Tibial artery (tissue), 4 donors: ENCODE measurements around the gene RPL18.

Experiments
- DNase-seq, 2 donors: peaks; one replicate each; pipeline ENCODE4 v3.0.0-alpha.2; 2019
- H3K27ac ChIP-seq, 2 donors: fragments of 200-600 bp; sonication (generic) in 1 of 2; 1 replicate in 1 of 2; 2 replicates in 1 of 2; pipeline ENCODE4 v1.5.1; 2018 to 2019; ENCODE audit warnings: mild to moderate bottlenecking in 1 of 2
- H3K27me3 ChIP-seq, 2 donors: fragments of 200-600 bp; sonication (generic) in 1 of 2; one replicate each; pipeline versions ENCODE4 v1.5.1 to v1.6.0; 2016 to 2019
- H3K36me3 ChIP-seq, 3 donors: fragments of 200-600 bp; sonication (generic) in 2 of 3; one replicate each; pipeline ENCODE4 v1.5.1; 2016 to 2019; ENCODE audit warnings: mild to moderate bottlenecking in 2 of 3
- H3K4me1 ChIP-seq, 4 donors: fragments of 200-600 bp; sonication (generic) in 2 of 4; 1 replicate in 3 of 4; 2 replicates in 1 of 4; pipeline ENCODE4 v1.5.1; 2016 to 2019
- H3K4me3 ChIP-seq, 2 donors: fragments of 200-600 bp; sonication (generic) in 1 of 2; 1 replicate in 1 of 2; 2 replicates in 1 of 2; pipeline ENCODE4 v1.5.1; 2018 to 2019; ENCODE audit warnings: mild to moderate bottlenecking in 2 of 2
- H3K9me3 ChIP-seq, 3 donors: fragments of 200-600 bp; sonication (generic) in 1 of 3; one replicate each; pipeline ENCODE4 v1.5.1; 2016 to 2019
- intact Hi-C: fragments of 100-400 bp; cut with DNase I; formaldehyde crosslinking; loops from one replicate; pipeline ENCODE4 v1.15.0; 2023; ENCODE audit warnings: low total_unique reads
- TF ChIP-seq, protein P1 (sequence below), 2 experiments: fragments of 200-600 bp in 1 of 2; fragments of 450-650 bp in 1 of 2; IDR thresholded peaks; one replicate each; pipeline ENCODE4 v1.5.1; 2017 to 2019; ENCODE audit warnings: antibody characterized with exemption in 2 of 2, mild to moderate bottlenecking in 1 of 2, moderate library complexity in 1 of 2

The RPL18 gene

DNA sequence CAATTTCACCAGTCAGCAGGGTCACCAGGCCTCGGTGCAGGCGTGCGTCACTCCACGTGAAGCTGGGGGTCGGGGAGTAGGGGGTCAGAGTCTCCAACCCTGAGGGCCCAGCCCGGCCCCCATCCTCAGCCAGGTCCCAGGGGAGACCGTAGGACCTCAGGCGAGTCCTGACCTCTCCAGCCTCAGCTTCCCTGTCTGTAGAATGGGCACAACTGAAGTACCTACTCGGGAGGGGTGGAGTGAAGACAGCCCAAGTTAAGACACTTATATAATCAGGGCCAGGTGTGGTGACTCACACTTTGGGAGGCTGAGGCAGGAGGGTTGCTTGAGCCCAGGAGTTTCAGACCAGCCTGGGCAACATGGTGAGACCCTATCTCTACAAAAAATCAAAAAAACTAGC, 15.1 kb downstream of the RPL18 start:
- H3K27ac ChIP-seq, result no peak overlapping the region
- no peak overlapping the region for H3K4me3 ChIP-seq
- TF ChIP-seq, protein P1, sequence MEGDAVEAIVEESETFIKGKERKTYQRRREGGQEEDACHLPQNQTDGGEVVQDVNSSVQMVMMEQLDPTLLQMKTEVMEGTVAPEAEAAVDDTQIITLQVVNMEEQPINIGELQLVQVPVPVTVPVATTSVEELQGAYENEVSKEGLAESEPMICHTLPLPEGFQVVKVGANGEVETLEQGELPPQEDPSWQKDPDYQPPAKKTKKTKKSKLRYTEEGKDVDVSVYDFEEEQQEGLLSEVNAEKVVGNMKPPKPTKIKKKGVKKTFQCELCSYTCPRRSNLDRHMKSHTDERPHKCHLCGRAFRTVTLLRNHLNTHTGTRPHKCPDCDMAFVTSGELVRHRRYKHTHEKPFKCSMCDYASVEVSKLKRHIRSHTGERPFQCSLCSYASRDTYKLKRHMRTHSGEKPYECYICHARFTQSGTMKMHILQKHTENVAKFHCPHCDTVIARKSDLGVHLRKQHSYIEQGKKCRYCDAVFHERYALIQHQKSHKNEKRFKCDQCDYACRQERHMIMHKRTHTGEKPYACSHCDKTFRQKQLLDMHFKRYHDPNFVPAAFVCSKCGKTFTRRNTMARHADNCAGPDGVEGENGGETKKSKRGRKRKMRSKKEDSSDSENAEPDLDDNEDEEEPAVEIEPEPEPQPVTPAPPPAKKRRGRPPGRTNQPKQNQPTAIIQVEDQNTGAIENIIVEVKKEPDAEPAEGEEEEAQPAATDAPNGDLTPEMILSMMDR (IDR thresholded peaks at IDR 0.05), result no peak
- H3K36me3 ChIP-seq, result no peaks in the 10 kb centered on the region
- H3K27me3 ChIP-seq, result peaks cover 0 to 25% of the 10 kb centered on the region in 2 donors
- intact Hi-C loops, result no loop called here
- no peak for DNase-seq
- H3K4me1 ChIP-seq, result no peaks in the 10 kb centered on the region
- no peaks in the 10 kb centered on the region for H3K9me3 ChIP-seq

DNA sequence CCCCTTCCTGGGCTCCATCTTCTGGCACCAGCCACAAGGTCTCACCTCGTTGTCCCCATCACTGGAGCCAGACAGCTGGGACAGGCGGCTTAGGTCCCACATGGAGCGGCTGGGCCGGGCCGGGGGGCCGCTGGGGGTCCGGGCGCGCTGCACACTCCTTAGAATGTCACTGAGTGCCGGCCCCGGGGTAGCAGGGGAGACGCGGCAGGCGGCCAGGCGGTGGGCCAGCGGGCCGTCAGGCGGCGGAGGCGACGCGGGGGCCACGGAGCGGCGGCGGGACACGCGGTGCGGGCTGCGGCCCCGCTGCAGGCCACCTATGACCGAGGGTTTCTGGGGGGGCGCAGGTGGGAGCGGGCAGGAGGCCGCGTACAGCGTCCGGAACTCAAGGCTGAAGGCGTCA, 15.5 kb downstream of the RPL18 start:
- Histone ChIP-seq H3K4me3 (no peak overlapping the region), H3K9me3 (no peaks in the 10 kb centered on the region), H3K27ac (no peak overlapping the region), H3K4me1 (no peaks in the 10 kb centered on the region), H3K27me3 (peaks cover 0 to 29% of the 10 kb centered on the region in 2 donors), H3K36me3 (no peaks in the 10 kb centered on the region)
- TF ChIP-seq, protein P1 (IDR thresholded peaks at IDR 0.05), result no peak
- intact Hi-C loops, result no loop called here
- no peak for DNase-seq

DNA sequence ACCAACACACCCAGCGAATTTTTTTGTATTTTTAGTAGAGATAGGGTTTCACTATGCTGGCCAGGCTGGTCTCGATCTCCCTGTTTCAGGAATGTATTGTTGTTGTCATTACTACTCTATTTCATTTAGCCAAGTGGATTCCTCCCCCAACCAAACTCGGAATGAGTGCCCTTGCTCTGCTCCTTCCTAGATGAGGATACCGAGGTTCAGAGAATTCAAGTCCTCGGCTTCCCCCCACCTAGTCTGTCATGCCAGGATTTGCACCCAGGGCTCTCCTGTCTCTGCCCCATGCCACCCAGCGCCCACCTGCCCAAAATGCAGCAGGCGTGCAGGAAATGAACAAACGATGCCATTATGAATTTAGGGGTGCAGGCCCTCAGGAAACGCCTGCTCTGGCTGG, 16.0 kb downstream of the RPL18 start:
- TF ChIP-seq, protein P1 (IDR thresholded peaks at IDR 0.05), result no peak
- H3K4me3 ChIP-seq, result no peak overlapping the region
- no peaks in the 10 kb centered on the region for H3K4me1 ChIP-seq
- H3K27me3 ChIP-seq, result peaks cover 0 to 34% of the 10 kb centered on the region in 2 donors
- no peak overlapping the region for H3K27ac ChIP-seq
- no peaks in the 10 kb centered on the region for H3K9me3 ChIP-seq
- no peaks in the 10 kb centered on the region for H3K36me3 ChIP-seq
- no peak for DNase-seq
- intact Hi-C loops, result no loop called here

DNA sequence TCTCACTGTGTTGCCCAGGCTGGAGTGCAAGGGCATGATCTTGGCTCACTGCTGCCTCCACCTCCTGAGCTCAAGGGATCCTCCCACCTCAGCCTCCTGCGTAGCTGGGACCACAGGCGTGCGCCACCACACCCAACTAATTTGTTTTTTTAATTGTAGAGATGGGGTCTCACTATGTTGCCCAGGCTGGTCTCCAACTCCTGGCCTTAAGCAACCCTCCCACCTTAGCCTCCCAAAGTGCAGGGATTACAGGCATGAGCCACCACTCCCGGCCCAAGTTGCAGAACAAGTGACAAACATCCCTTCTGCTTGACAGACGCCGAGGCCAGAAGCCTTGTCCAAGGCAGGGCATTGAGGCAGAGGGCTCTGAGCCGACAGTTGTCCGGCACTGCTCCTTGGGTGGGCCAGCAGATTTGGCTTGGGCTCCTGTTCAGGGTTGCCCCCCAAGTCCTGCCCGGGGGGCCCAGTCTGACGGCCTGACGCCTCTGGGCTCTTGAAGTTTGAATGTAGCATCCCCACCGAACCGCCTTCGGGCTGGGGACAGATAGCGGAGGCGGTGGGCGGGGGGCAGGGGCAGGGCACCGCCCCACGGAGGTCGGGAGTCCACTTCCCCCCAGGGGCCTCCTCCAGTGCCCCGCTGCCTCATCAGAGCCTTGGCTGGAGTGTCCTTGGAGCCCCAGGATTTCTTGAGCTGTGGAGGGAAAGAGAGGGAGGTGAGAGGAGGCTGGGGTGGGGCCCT, 18.1 kb downstream of the RPL18 start:
- Histone ChIP-seq H3K36me3 (no peaks in the 10 kb centered on the region), H3K9me3 (no peaks in the 10 kb centered on the region), H3K27me3 (peaks cover 0 to 50% of the 10 kb centered on the region in 2 donors), H3K27ac (no peak overlapping the region), H3K4me3 (no peak overlapping the region), H3K4me1 (no peaks in the 10 kb centered on the region)
- TF ChIP-seq, protein P1 (IDR thresholded peaks at IDR 0.05), result no peak
- DNase-seq, result no peak
- intact Hi-C loops, result no loop called here

DNA sequence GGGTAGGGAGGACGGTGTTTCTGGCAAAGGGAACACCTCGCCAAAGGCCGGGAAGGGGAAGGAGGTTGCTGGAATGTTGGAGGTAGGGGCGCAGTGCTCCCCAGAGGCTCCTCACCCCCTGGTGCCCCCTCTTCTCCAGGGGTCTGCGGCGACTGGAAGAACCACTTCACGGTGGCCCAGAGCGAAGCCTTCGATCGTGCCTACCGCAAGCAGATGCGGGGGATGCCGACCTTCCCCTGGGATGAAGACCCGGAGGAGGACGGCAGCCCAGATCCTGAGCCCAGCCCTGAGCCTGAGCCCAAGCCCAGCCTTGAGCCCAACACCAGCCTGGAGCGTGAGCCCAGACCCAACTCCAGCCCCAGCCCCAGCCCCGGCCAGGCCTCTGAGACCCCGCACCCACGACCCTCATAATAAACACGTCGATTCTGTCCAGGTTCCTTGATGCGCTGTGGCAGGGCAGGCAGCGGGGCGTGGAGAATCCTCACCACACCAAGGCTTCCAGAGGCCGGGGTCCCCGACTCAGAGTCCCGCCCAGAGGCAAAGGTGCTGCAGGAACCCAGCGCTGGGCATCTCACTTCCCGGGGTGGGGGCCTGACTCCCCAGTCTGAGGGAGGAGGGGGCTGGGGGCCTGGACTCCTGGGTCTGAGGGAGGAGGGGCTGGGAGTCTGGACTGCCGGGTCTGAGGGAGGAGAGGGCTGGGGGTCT, 19.8 kb downstream of the RPL18 start:
- intact Hi-C loops, result no loop called here
- DNase-seq, result no peak
- Histone ChIP-seq H3K36me3 (no peaks in the 10 kb centered on the region), H3K27me3 (peaks cover 0 to 50% of the 10 kb centered on the region in 2 donors), H3K9me3 (no peaks in the 10 kb centered on the region), H3K27ac (no peak overlapping the region), H3K4me1 (no peaks in the 10 kb centered on the region), H3K4me3 (no peak overlapping the region)
- TF ChIP-seq, protein P1 (IDR thresholded peaks at IDR 0.05), result no peak
